SJCRH30 (cell line): ENCODE measurements around the gene RC3H2. TPM values are rescaled to one million over a fixed set of nuclear protein-coding genes. Genes with fewer than 3 reads are reported as not detected.
"Not testable (repeated sequence)": the region's sequence is repeated elsewhere in the genome, so short reads cannot be mapped to it uniquely, and the experiment has no call there.

Source experiments
- DNase-seq, 2 experiments: peaks; one replicate each; pipeline ENCODE4 v3.0.0-alpha.2; 2015 to 2020
- H3K27ac ChIP-seq: fragments of 250-450 bp; sonication (Bioruptor Pico); 2 replicates; pipeline ENCODE4 v1.5.1; 2020; ENCODE audit warnings: mild to moderate bottlenecking, moderate library complexity
- H3K27me3 ChIP-seq: fragments of 250-450 bp; sonication (Bioruptor Pico); 2 replicates; pipeline ENCODE4 v1.5.1; 2020; ENCODE audit warnings: mild to moderate bottlenecking, moderate library complexity
- H3K36me3 ChIP-seq: fragments of 250-450 bp; sonication (Bioruptor Pico); 2 replicates; pipeline ENCODE4 v1.5.1; 2020; ENCODE audit warnings: mild to moderate bottlenecking, moderate library complexity
- H3K4me1 ChIP-seq: fragments of 250-450 bp; sonication (Bioruptor Pico); 2 replicates; pipeline ENCODE4 v1.5.1; 2020; ENCODE audit warnings: mild to moderate bottlenecking, moderate library complexity
- H3K4me3 ChIP-seq: fragments of 250-450 bp; sonication (Bioruptor Pico); 2 replicates; pipeline ENCODE4 v1.5.1; 2020; ENCODE audit warnings: mild to moderate bottlenecking, moderate library complexity
- H3K9me3 ChIP-seq: fragments of 250-450 bp; sonication (Bioruptor Pico); replicated peaks from 2 replicates; pipeline ENCODE4 v1.5.1; 2020; ENCODE audit warnings: mild to moderate bottlenecking, moderate library complexity
- total RNA-seq: library from RNA; depleted of rRNA; stranded (reverse); fragments of >200 nt; shearing (Covaris generic); gene quantifications from 2 replicates; pipeline ENCODE4 v1.2.3, GENCODE V29; 2014

Gene RC3H2
- total RNA-seq, 1 experiment from 2014 or later = 91.0 TPM

- no peaks in the 10 kb centered on the region for H3K4me1 ChIP-seq
- no peak overlapping the region for H3K27ac ChIP-seq
- H3K36me3 ChIP-seq = peaks cover 20% of the 10 kb centered on the region; the same call in 1 of the 2 replicates
- no peak overlapping the region for H3K4me3 ChIP-seq
- H3K27me3 ChIP-seq = no peaks in the 10 kb centered on the region
- DNase-seq = peak in 1 of 2 experiments; percentile 28
- H3K9me3 ChIP-seq = no peaks in the 10 kb centered on the region
Observed at GRCh38 chr9:122936464-122936863, 31.3 kb upstream of the RC3H2 start.

- H3K4me1 ChIP-seq = no peaks in the 10 kb centered on the region
- DNase-seq = peak; percentile 98 to 99
- H3K27me3 ChIP-seq = no peaks in the 10 kb centered on the region
- H3K27ac ChIP-seq = peak within 1 kb of the TSS; percentile 86
- H3K4me3 ChIP-seq = peak within 1 kb of the TSS; percentile 95
- H3K9me3 ChIP-seq = no peaks in the 10 kb centered on the region
- peaks cover 4% of the 10 kb centered on the region; the same call in 1 of the 2 replicates for H3K36me3 ChIP-seq
Observed at GRCh38 chr9:122931226-122932121, 26.3 kb upstream of the RC3H2 start, which contains the start of gene ZBTB26. ZBTB26 (minus strand) TSS chr9:122931512; CDS start chr9:122919934, 11,578 bp downstream.

GRCh38 chr9:122930541-122931225, 25.5 kb upstream of the RC3H2 start:
- DNase-seq = no peak
- peak overlapping the region; percentile 86 for H3K27ac ChIP-seq

DNA sequence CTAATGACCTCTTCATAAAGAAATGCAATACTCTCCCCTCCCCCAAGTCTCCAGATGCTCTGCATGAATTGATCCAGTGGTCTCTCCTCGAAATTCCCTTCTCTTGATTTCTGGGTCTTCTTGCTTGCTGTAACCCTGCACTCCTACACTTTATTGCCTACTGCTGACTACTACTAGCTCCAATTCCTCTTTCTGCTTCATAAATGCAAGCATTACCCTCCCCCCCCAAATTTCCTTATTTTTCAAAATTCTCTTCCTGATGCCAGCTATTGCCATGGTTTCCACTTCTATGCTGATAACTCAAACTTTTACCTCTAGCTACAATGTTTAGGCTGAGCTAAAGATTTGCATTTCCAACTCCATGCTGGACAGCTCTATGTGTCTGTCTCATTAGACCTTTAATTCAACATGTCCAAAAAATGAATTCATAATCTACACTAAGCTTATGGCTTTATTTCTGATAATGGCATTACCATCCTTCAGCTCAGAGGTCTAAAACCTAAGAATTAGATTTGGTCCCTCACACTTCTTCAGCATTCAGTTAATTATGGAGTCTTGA, 24.7 kb upstream of the RC3H2 start:
- Histone ChIP-seq H3K9me3 (no peaks in the 10 kb centered on the region), H3K36me3 (no peaks in the 10 kb centered on the region), H3K27ac (no peak overlapping the region), H3K27me3 (no peaks in the 10 kb centered on the region), H3K4me1 (no peaks in the 10 kb centered on the region), H3K4me3 (no peak overlapping the region)
- no peak for DNase-seq

More at GRCh38 chr9:122930541-122931225, 25.5 kb upstream of the RC3H2 start:
- Histone ChIP-seq H3K9me3 (no peaks in the 10 kb centered on the region), H3K27me3 (no peaks in the 10 kb centered on the region), H3K4me3 (peak overlapping the region; percentile 95), H3K36me3 (0 out of 2 replicates have a peak, but pooled peaks cover 2% of the 10 kb centered on the region), H3K4me1 (no peaks in the 10 kb centered on the region)

- H3K4me1 ChIP-seq = no peaks in the 10 kb centered on the region
- H3K27ac ChIP-seq = no peak overlapping the region
- no peaks in the 10 kb centered on the region for H3K9me3 ChIP-seq
- DNase-seq = no peak
- no peaks in the 10 kb centered on the region for H3K27me3 ChIP-seq
- peaks cover 16% of the 10 kb centered on the region for H3K36me3 ChIP-seq
- no peak overlapping the region for H3K4me3 ChIP-seq
Observed at GRCh38 chr9:122923947-122924346, 18.8 kb upstream of the RC3H2 start.

DNA sequence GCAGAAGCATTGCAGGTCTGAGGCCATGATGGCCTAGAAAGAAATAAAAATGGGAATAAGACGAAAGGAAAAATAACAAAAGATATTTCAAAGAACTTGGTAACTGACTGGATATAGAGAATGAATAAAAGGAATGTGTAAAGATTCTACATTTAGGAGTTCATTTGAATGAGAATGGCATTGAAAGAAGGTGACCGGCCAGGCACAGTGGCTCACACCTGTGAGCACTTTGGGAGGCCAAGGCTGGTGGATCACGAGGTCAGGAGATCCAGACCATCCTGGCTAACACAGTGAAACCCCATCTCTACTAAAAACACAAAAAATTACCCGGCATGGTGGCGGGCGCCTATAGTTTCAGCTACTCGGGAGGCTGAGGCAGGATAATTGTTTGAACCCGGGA, 17.6 kb upstream of the RC3H2 start:
- H3K9me3 ChIP-seq = no peaks in the 10 kb centered on the region
- no peak overlapping the region for H3K4me3 ChIP-seq
- H3K4me1 ChIP-seq = no peaks in the 10 kb centered on the region
- no peaks in the 10 kb centered on the region for H3K27me3 ChIP-seq
- no peak for DNase-seq
- peaks cover 16% of the 10 kb centered on the region for H3K36me3 ChIP-seq
- H3K27ac ChIP-seq = no peak overlapping the region

GRCh38 chr9:122918310-122918709, 13.2 kb upstream of the RC3H2 start:
- Histone ChIP-seq H3K27ac (no peak overlapping the region), H3K4me3 (no peak overlapping the region), H3K36me3 (peaks cover 16% of the 10 kb centered on the region), H3K27me3 (no peaks in the 10 kb centered on the region), H3K9me3 (no peaks in the 10 kb centered on the region), H3K4me1 (no peaks in the 10 kb centered on the region)
- no peak for DNase-seq

- Histone ChIP-seq H3K4me3 (peak within 1 kb of the TSS; percentile 80), H3K27ac (peak within 1 kb of the TSS; percentile 76), H3K4me1 (no peaks in the 10 kb centered on the region; the same call in 1 of the 2 replicates), H3K9me3 (no peaks in the 10 kb centered on the region), H3K36me3 (peaks cover 17% of the 10 kb centered on the region), H3K27me3 (no peaks in the 10 kb centered on the region)
- DNase-seq = peak; percentile 87 to 95
Observed at GRCh38 chr9:122912964-122913673, 8.0 kb upstream of the RC3H2 start, which contains the start of gene ZBTB6. ZBTB6 (minus strand) TSS chr9:122913323; CDS start chr9:122912072, 1,251 bp downstream.

- Histone ChIP-seq H3K9me3 (no peaks in the 10 kb centered on the region), H3K4me3 (peak overlapping the region; percentile 80), H3K4me1 (no peaks in the 10 kb centered on the region; the same call in 1 of the 2 replicates), H3K27ac (peak overlapping the region; percentile 76), H3K36me3 (peaks cover 17% of the 10 kb centered on the region), H3K27me3 (no peaks in the 10 kb centered on the region)
- DNase-seq = no peak
Observed at GRCh38 chr9:122912671-122912963, 7.5 kb upstream of the RC3H2 start.

DNA sequence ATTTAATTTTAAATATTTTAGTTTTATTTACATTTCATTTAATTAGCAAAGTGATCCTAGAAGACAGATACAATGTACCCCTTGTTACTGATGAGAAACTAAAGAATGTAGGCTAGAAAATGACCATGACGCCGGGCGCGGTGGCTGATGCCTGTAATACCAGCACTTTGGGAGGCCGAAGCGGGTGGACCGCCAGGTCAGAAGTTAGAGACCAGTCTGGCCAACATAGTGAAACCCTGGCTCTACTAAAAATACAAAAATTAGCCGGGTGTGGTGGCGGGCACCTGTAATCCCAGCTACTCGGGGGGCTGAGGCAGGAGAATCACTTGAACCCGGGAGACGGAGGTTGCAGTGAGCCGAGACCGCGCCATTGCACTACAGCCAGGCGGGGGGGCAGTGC, 963 bp upstream of the RC3H2 start:
- peaks cover 15% of the 10 kb centered on the region for H3K36me3 ChIP-seq
- not testable (repeated sequence) for H3K27me3 ChIP-seq

DNA sequence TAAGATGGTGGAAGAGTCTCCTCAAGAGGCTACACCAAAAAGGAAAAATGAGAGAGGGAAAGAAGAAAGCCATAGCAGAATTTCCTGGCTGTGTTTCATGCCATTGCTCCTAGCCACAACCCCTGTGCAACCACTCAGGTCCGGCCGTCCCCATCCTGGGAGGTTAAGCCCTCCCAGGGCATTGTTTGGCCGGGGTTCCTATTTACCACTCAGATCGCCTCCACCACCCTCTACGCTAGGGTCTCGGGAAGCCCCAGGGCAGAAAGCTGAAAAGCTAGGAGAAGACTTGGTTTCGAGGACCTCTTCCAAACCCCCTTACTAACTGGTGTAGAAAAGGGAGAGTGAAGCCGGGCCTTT, 715 bp downstream of the RC3H2 start:
- DNase-seq = peak; percentile 64 to 75
- peaks cover 24% of the 10 kb centered on the region for H3K4me1 ChIP-seq
- no peaks in the 10 kb centered on the region for H3K9me3 ChIP-seq
- H3K36me3 ChIP-seq = peaks cover 3% of the 10 kb centered on the region; the same call in 1 of the 2 replicates
- H3K4me3 ChIP-seq = peak overlapping the region; percentile 72
- peak overlapping the region; percentile 74 for H3K27ac ChIP-seq
- H3K27me3 ChIP-seq = no peaks in the 10 kb centered on the region

More for the DNA sequence above, 963 bp upstream of the RC3H2 start:
- H3K4me1 ChIP-seq, H3K4me3 ChIP-seq, H3K9me3 ChIP-seq, DNase-seq: not testable (repeated sequence)
- H3K27ac ChIP-seq = peak overlapping the region; percentile 74; the same call in 1 of the 2 replicates

GRCh38 chr9:122900791-122901190, 4.4 kb downstream of the RC3H2 start:
- Histone ChIP-seq H3K27me3 (no peaks in the 10 kb centered on the region), H3K4me3 (no peak overlapping the region), H3K4me1 (peaks cover 28% of the 10 kb centered on the region), H3K9me3 (no peaks in the 10 kb centered on the region), H3K36me3 (peaks cover 13% of the 10 kb centered on the region), H3K27ac (no peak overlapping the region)
- DNase-seq = no peak

GRCh38 chr9:122897969-122898368, 7.2 kb downstream of the RC3H2 start:
- no peak overlapping the region for H3K27ac ChIP-seq
- DNase-seq = no peak
- H3K4me1 ChIP-seq = peaks cover 22% of the 10 kb centered on the region
- H3K36me3 ChIP-seq = peaks cover 32% of the 10 kb centered on the region
- H3K27me3 ChIP-seq = no peaks in the 10 kb centered on the region
- no peaks in the 10 kb centered on the region for H3K9me3 ChIP-seq
- no peak overlapping the region for H3K4me3 ChIP-seq

- Histone ChIP-seq H3K4me1 (no peaks in the 10 kb centered on the region), H3K27me3 (no peaks in the 10 kb centered on the region), H3K36me3 (peaks cover 68% of the 10 kb centered on the region), H3K27ac (no peak overlapping the region), H3K4me3 (no peak overlapping the region), H3K9me3 (no peaks in the 10 kb centered on the region)
- DNase-seq = no peak
Observed at GRCh38 chr9:122888480-122888879, 16.7 kb downstream of the RC3H2 start.
